Measurements from ENCODE around the gene GRAP2. TPM values are rescaled to one million over a fixed set of nuclear protein-coding genes. Genes with fewer than 3 reads are reported as not detected.
"Not testable (repeated sequence)": the region's sequence is repeated elsewhere in the genome, so short reads cannot be mapped to it uniquely, and the experiment has no call there.

The GRAP2 gene
- total and polyA plus RNA-seq, 2 donors (not counting 3 experiments of a cell fraction or from before 2014, with no cell fraction given): 0.04 TPM; not detected in 1

- Histone ChIP-seq H3K27me3 (ENCODE audit: control insufficient read depth in 2 of 2, insufficient read depth in 2 of 2, low read length in 2 of 2) (peaks cover 4 to 7% of the 10 kb centered on the region in 2 experiments), H3K4me2 (ENCODE audit: insufficient read depth, low read length) (no peak overlapping the region), H3K9ac (replicated peaks; ENCODE audit: extremely low read depth, insufficient read depth, low read length) (no peak overlapping the region), H3K4me3 (replicated peaks in 1 of 3; ENCODE audit: insufficient read depth in 1 of 3, low read depth in 1 of 3, low read length in 3 of 3) (no peak overlapping the region), H2AFZ (ENCODE audit: low read depth, low read length) (no peak overlapping the region), H4K20me1 (replicated peaks; ENCODE audit: control insufficient read depth, extremely low read depth, insufficient read depth, low read length) (no peaks in the 10 kb centered on the region), H3K9me3 (replicated peaks; ENCODE audit: control insufficient read depth, insufficient read depth, low read length) (no peaks in the 10 kb centered on the region), H3K36me3 (ENCODE audit: control insufficient read depth in 2 of 2, extremely low read depth in 1 of 2, insufficient read depth in 2 of 2, low read length in 2 of 2) (no peaks in the 10 kb centered on the region), H3K9me1 (replicated peaks; ENCODE audit: control insufficient read depth, extremely low read depth, insufficient read depth, low read length) (no peaks in the 10 kb centered on the region), H3K79me2 (ENCODE audit: control insufficient read depth, insufficient read depth, low read length) (no peaks in the 10 kb centered on the region), H3K27ac (ENCODE audit: insufficient read depth, low read depth, low read length) (no peak overlapping the region), H3K4me1 (ENCODE audit: control insufficient read depth, extremely low read depth, insufficient read depth, low read length) (no peaks in the 10 kb centered on the region)
- ChIA-PET CTCF (no interaction called here), POLR2A (no interaction called here)
- dilution Hi-C loops (cut with MboI; ENCODE audit: extremely low pct_ligation_motif_present, low sequenced_read_pairs) (no loop called here), intact Hi-C loops (cut with micrococcal nuclease) (no loop called here)
- TF ChIP-seq GATA2 (IDR thresholded peaks at IDR 0.05; ENCODE audit: insufficient read depth, insufficient read length, low read depth, low read length) (no peak), FOS (IDR thresholded peaks at IDR 0.05; ENCODE audit: borderline replicate concordance, insufficient read depth, low read length) (no peak), JUN (IDR thresholded peaks at IDR 0.05; ENCODE audit: borderline replicate concordance, insufficient read depth, insufficient read length, low read depth) (no peak), POLR2A (IDR thresholded peaks at IDR 0.05; ENCODE audit: low read depth, low read length) (no peak), POLR2AphosphoS5 (IDR thresholded peaks at IDR 0.05; ENCODE audit: insufficient read depth, low read depth, low read length) (no peak), EZH2 (IDR thresholded peaks at IDR 0.05; ENCODE audit: borderline replicate concordance, low read depth, low read length, severe bottlenecking) (no peak)
- TF ChIP-seq, protein P1, sequence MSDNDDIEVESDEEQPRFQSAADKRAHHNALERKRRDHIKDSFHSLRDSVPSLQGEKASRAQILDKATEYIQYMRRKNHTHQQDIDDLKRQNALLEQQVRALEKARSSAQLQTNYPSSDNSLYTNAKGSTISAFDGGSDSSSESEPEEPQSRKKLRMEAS (IDR thresholded peaks at IDR 0.05; ENCODE audit: insufficient read depth, insufficient read length): no peak
- TF ChIP-seq, protein P2, sequence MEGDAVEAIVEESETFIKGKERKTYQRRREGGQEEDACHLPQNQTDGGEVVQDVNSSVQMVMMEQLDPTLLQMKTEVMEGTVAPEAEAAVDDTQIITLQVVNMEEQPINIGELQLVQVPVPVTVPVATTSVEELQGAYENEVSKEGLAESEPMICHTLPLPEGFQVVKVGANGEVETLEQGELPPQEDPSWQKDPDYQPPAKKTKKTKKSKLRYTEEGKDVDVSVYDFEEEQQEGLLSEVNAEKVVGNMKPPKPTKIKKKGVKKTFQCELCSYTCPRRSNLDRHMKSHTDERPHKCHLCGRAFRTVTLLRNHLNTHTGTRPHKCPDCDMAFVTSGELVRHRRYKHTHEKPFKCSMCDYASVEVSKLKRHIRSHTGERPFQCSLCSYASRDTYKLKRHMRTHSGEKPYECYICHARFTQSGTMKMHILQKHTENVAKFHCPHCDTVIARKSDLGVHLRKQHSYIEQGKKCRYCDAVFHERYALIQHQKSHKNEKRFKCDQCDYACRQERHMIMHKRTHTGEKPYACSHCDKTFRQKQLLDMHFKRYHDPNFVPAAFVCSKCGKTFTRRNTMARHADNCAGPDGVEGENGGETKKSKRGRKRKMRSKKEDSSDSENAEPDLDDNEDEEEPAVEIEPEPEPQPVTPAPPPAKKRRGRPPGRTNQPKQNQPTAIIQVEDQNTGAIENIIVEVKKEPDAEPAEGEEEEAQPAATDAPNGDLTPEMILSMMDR (IDR thresholded peaks at IDR 0.05; ENCODE audit: extremely low read depth in 1 of 2, insufficient read depth in 1 of 2, low read depth in 1 of 2, low read length in 2 of 2): no peak
- no peak for FAIRE-seq
- DNase-seq (ENCODE audit: low read depth, low spot score): no peak
- BruUV-seq (replicated peaks): no TSS peak
Measured at GRCh38 chr22:39949964-39950737, 49.3 kb downstream of the GRAP2 start.

DNA sequence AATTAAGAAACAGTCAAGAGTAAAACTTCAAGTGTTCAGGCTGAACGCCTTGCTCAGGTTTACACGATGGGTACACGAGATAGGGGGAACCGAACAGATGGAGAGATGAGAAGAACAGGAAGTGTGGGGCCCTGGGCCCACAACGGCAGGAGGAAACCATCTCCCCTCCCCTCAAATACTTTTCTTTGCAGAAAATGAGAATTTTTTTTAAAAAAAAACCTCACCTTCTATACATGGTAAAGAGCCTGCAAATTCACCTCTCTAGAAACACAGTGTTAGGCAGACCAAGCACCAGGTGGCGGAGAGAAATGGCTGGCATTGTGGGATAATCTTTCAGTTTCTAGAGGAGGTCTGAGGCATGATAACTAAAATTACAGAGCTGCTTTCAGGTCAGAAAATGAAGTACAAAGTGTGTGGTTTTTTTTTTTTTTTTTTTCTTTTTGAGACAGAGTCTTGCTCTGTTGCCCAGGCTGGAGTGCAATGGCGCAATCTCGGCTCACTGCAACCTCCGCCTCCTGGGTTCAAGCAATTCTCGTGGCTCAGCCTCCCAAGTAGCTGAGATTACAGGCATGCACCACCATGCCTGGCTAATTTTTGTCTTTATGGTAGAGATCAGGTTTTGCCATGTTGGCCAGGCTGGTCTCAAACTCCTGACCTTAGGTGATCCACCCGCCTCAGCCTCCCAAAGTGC, 50.9 kb downstream of the GRAP2 start:
- H3K79me2 ChIP-seq (ENCODE audit: control insufficient read depth, insufficient read depth, low read length); H3K36me3 ChIP-seq (ENCODE audit: control insufficient read depth in 2 of 2, extremely low read depth in 1 of 2, insufficient read depth in 2 of 2, low read length in 2 of 2); H3K27ac ChIP-seq (ENCODE audit: insufficient read depth, low read depth, low read length); BruUV-seq (replicated peaks); H4K20me1 ChIP-seq (replicated peaks; ENCODE audit: control insufficient read depth, extremely low read depth, insufficient read depth, low read length); H3K27me3 ChIP-seq (ENCODE audit: control insufficient read depth in 2 of 2, insufficient read depth in 2 of 2, low read length in 2 of 2); H3K9me1 ChIP-seq (replicated peaks; ENCODE audit: control insufficient read depth, extremely low read depth, insufficient read depth, low read length); H3K9me3 ChIP-seq (replicated peaks; ENCODE audit: control insufficient read depth, insufficient read depth, low read length); intact Hi-C loops (cut with micrococcal nuclease); H3K9ac ChIP-seq (replicated peaks; ENCODE audit: extremely low read depth, insufficient read depth, low read length); H2AFZ ChIP-seq (ENCODE audit: low read depth, low read length); H3K4me3 ChIP-seq (replicated peaks in 1 of 3; ENCODE audit: insufficient read depth in 1 of 3, low read depth in 1 of 3, low read length in 3 of 3); dilution Hi-C loops (cut with MboI; ENCODE audit: extremely low pct_ligation_motif_present, low sequenced_read_pairs); FAIRE-seq; H3K4me1 ChIP-seq (ENCODE audit: control insufficient read depth, extremely low read depth, insufficient read depth, low read length); H3K4me2 ChIP-seq (ENCODE audit: insufficient read depth, low read length); DNase-seq (ENCODE audit: low read depth, low spot score); POLR2A ChIA-PET: not testable (repeated sequence)
- CTCF ChIA-PET: interaction anchor here (0.8 kb wide), 1 partner anchor 73 kb away, joined by 4 read pairs; no protein-coding TSS in a partner anchor

Measured in endothelial cell of umbilical vein (primary cell).